Measurements from ENCODE around the gene NFYA. TPM values are rescaled to one million over a fixed set of nuclear protein-coding genes. Genes with fewer than 3 reads are reported as not detected.

The NFYA gene
- 30.5 TPM for total RNA-seq
- polyA plus RNA-seq, result 12.3 TPM

DNA sequence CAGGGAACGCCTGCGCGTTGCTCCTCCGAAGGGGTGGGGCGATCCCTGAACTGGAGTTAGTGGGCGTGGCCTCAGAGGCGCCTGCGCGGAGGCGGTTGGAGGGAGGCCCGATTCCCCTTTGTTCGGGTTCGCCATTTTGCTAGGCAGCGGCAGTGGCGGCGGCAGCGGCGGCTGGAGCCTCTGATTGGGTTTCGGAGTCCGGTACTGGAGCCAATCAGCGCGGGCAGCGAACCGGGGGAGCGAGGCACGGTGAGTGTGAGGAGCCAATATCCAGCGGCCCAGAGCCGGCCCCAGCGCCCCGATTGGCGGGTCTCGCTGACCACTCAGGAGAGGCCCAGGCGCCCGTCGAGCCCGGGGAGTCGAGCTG is at the start of gene NFYA:
Gene NFYA, plus strand, starts transcription at position 139 of the 367 bp plus-strand sequence. CDS start 6,116 bp downstream, outside the sequence.
- no peaks in the 10 kb centered on the region for H3K4me1 ChIP-seq (ENCODE audit: insufficient read depth)
- peak; percentile 99 for DNase-seq (ENCODE audit: extremely low spot score)
- peak within 1 kb of the TSS; percentile 100 for H3K27ac ChIP-seq (ENCODE audit: low read depth)
- H3K4me3 ChIP-seq (ENCODE audit: low read depth, low read length), result peak within 1 kb of the TSS; percentile 87
- WGBS, result under 1% methylated on average over 37 of the region's 37 CpGs
- H3K36me3 ChIP-seq (ENCODE audit: insufficient read depth), result peaks cover 3% of the 10 kb centered on the region

DNA sequence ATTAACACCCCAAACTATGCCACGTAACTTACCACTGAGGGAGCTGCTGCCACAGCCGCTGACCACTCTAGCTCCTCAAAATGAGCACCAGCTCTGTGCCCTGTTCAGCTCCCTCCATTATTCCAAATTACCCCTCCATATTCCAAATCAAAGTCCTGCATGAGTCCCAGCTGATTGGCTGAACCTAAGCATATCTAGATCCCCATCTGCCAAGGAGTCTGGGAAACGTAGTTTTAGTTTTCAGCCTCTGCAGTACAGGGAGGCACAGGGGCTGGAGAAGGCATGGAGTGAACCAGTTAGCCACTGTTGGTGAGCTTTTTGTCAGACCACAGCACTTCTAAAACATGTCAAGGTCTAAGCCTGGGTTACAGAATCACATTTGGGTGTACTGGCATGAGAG is 49.7 kb upstream of the NFYA start:
- 91% methylated on average over 3 of the region's 3 CpGs for WGBS
- no peak overlapping the region for H3K27ac ChIP-seq (ENCODE audit: low read depth)

GRCh38 chr6:41025966-41026530 is 46.7 kb upstream of the NFYA start:
- no peak for DNase-seq (ENCODE audit: extremely low spot score)
- no peaks in the 10 kb centered on the region for H3K4me1 ChIP-seq (ENCODE audit: insufficient read depth)
- WGBS, result 87% methylated on average over 3 of the region's 3 CpGs
- no peak overlapping the region for H3K27ac ChIP-seq (ENCODE audit: low read depth)
- no peak overlapping the region for H3K4me3 ChIP-seq (ENCODE audit: low read depth, low read length)
- no peaks in the 10 kb centered on the region for H3K36me3 ChIP-seq (ENCODE audit: insufficient read depth)

More for the DNA sequence above, 49.7 kb upstream of the NFYA start:
- Histone ChIP-seq H3K4me3 (ENCODE audit: low read depth, low read length) (no peak overlapping the region), H3K36me3 (ENCODE audit: insufficient read depth) (no peaks in the 10 kb centered on the region), H3K4me1 (ENCODE audit: insufficient read depth) (no peaks in the 10 kb centered on the region)
- no peak for DNase-seq (ENCODE audit: extremely low spot score)

DNA sequence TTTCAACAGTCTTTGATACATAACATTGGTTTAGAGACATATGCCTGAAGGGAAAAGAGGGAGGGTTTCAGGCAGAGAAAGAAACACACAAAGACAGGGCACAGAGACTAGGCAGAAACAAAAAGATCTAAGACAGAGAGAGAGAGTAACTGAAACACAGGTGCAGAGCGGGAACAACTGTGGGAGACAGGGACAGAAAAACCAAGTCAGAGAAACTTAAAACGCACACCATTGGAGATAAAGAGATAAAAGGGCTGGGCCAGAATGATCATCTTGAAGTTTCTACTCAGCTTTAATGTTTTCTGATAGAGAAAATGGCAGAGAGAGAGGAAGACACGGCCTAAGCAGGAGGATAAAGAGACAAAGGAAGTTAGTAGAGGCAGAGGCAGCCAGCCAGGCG is 45.5 kb upstream of the NFYA start:
- Histone ChIP-seq H3K27ac (ENCODE audit: low read depth) (no peak overlapping the region), H3K4me1 (ENCODE audit: insufficient read depth) (no peaks in the 10 kb centered on the region), H3K4me3 (ENCODE audit: low read depth, low read length) (peak overlapping the region; percentile 35), H3K36me3 (ENCODE audit: insufficient read depth) (no peaks in the 10 kb centered on the region)
- DNase-seq (ENCODE audit: extremely low spot score), result no peak
- 60% methylated on average over 4 of the region's 4 CpGs for WGBS

DNA sequence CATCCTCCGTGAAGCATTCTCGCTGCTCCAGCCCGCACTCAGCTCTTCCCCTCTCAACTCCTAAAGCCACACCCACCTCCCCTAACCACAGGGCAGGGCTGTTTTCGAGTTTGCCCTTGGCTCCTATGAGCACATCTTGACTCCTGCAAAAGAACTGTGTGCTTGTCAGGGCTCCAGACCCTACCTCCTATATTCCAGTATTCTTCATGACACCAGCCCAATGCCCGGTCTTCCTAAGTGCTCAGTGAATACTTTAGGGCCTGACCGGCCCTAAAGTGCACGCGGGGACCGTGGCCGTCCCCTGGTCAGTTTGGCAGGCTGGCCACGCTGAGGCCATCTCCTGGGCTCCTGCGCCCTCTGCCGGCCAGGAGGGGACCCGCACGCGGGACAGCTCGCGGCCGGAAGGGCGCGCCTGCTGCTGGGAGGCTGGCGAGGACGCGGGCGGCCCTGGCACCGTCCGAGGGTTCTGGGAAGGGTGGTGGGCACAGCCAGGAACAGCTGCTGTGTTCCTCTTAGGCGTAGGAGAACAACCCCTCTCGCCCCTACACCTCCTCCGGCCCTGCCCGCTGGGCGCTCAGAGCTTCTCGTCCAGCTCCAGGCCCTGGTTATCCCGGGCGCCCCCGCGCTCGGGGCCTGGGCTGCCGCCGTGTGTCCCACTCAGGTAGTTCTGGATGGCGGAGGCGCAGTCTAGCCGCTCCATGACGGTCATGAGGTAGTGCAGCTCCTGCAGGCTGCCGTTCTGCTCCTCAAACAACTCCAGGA is 44.8 kb upstream of the NFYA start:
- DNase-seq (ENCODE audit: extremely low spot score), result no peak
- Histone ChIP-seq H3K4me1 (ENCODE audit: insufficient read depth) (no peaks in the 10 kb centered on the region), H3K36me3 (ENCODE audit: insufficient read depth) (no peaks in the 10 kb centered on the region), H3K4me3 (ENCODE audit: low read depth, low read length) (peak overlapping the region; percentile 35), H3K27ac (ENCODE audit: low read depth) (peak overlapping the region; percentile 12)
- 3% methylated on average over 45 of the region's 45 CpGs for WGBS

GRCh38 chr6:41028561-41029412 is 44.0 kb upstream of the NFYA start:
- peak overlapping the region; percentile 35 for H3K4me3 ChIP-seq (ENCODE audit: low read depth, low read length)
- 48% methylated on average over 13 of the region's 13 CpGs for WGBS
- no peak for DNase-seq (ENCODE audit: extremely low spot score)
- H3K36me3 ChIP-seq (ENCODE audit: insufficient read depth), result no peaks in the 10 kb centered on the region
- peak overlapping the region; percentile 12 for H3K27ac ChIP-seq (ENCODE audit: low read depth)
- no peaks in the 10 kb centered on the region for H3K4me1 ChIP-seq (ENCODE audit: insufficient read depth)

DNA sequence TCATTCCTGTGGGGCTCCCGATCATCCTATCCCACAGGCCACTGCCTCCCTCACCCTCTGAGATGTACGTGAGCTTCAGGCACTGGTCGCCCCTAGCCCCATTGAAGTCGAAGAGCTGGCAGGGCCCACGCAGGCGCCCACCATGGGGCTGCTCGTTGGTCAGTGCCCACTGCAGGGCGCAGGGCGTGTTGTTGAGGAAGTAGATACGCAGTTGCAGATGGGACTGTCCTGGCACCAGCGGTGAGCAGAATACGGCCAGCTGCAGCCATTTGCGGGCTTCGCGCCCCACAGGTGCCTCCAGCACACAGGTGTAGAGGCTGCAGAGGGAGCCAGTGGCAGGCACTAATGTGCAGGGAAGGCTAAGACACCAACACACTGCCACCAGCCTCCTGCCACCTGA is 39.9 kb upstream of the NFYA start:
- DNase-seq (ENCODE audit: extremely low spot score), result no peak
- no peaks in the 10 kb centered on the region for H3K36me3 ChIP-seq (ENCODE audit: insufficient read depth)
- no peak overlapping the region for H3K27ac ChIP-seq (ENCODE audit: low read depth)
- no peaks in the 10 kb centered on the region for H3K4me1 ChIP-seq (ENCODE audit: insufficient read depth)
- WGBS, result 96% methylated on average over 15 of the region's 15 CpGs
- H3K4me3 ChIP-seq (ENCODE audit: low read depth, low read length), result no peak overlapping the region

GRCh38 chr6:41033776-41034175 is 39.0 kb upstream of the NFYA start:
- no peak overlapping the region for H3K4me3 ChIP-seq (ENCODE audit: low read depth, low read length)
- no peak for DNase-seq (ENCODE audit: extremely low spot score)
- no peaks in the 10 kb centered on the region for H3K4me1 ChIP-seq (ENCODE audit: insufficient read depth)
- H3K27ac ChIP-seq (ENCODE audit: low read depth), result no peak overlapping the region
- WGBS, result 93% methylated on average over 13 of the region's 13 CpGs
- no peaks in the 10 kb centered on the region for H3K36me3 ChIP-seq (ENCODE audit: insufficient read depth)

- H3K27ac ChIP-seq (ENCODE audit: low read depth), result no peak overlapping the region
- 72% methylated on average over 3 of the region's 3 CpGs for WGBS
- H3K4me3 ChIP-seq (ENCODE audit: low read depth, low read length), result no peak overlapping the region
- H3K4me1 ChIP-seq (ENCODE audit: insufficient read depth), result no peaks in the 10 kb centered on the region
- no peak for DNase-seq (ENCODE audit: extremely low spot score)
- H3K36me3 ChIP-seq (ENCODE audit: insufficient read depth), result no peaks in the 10 kb centered on the region
These were observed 36.6 kb upstream of the NFYA start for GRCh38 chr6:41036186-41036585.

DNA sequence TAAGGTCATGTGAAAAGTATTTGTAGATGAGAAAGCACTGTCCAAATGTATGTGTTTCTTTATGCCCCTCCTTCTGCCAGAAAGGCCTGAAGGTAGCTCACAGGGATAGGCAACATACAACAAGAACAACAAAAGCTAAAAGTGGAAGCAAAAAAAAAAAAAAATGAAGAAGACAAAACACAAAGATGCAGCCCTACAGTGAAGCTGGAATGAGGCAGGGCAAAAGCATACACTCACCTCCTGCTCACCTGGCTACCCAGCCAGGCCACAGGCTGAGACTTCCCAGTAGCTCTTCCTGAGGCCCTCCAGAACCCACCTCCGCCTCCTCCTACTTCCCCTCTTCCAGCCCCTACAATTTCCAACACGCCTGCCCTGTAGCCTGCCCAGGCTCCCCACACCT is 36.2 kb upstream of the NFYA start:
- no peaks in the 10 kb centered on the region for H3K4me1 ChIP-seq (ENCODE audit: insufficient read depth)
- WGBS, result 66% methylated on average over 2 of the region's 2 CpGs
- H3K27ac ChIP-seq (ENCODE audit: low read depth), result no peak overlapping the region
- H3K4me3 ChIP-seq (ENCODE audit: low read depth, low read length), result no peak overlapping the region
- no peak for DNase-seq (ENCODE audit: extremely low spot score)
- no peaks in the 10 kb centered on the region for H3K36me3 ChIP-seq (ENCODE audit: insufficient read depth)

DNA sequence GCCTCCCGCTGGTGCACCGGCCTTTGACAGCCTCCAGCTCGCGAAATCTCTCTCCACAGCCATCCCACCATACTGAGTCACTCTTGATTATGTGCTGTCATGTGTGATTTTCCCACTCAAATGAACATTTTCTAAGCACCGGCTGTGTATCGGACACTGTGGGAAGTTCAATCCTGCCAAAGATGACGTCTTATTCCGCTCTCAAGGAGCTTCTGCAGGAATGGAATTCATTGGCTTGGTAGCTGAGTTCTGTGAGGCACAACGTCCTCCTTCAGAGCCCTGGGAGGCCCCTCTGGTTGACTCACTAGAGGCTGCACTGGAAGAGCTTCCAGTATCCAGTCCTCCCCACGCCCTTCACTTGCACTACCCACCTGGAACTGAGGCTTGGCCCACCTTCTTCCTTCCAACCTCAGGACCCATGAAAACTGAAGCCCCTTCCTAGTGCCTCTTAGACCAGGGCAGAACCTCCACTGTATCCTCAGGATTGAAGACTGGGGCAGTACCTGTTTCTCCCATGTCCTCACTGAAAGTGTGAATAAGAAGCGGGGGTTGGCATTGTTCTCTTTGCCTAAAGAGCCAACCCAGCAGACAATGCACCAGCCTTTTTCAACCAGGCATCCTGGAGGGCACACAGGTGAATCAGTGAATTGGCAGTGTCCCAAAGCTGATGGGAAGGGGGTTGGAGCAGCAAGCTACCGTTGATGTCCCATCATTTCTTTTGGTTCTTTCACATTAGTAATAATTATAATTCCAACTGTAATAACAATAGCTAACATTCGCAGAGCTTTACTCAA is 35.5 kb upstream of the NFYA start:
- 75% methylated on average over 13 of the region's 13 CpGs for WGBS
- no peaks in the 10 kb centered on the region for H3K4me1 ChIP-seq (ENCODE audit: insufficient read depth)
- DNase-seq (ENCODE audit: extremely low spot score), result no peak
- no peaks in the 10 kb centered on the region for H3K36me3 ChIP-seq (ENCODE audit: insufficient read depth)
- H3K27ac ChIP-seq (ENCODE audit: low read depth), result no peak overlapping the region
- no peak overlapping the region for H3K4me3 ChIP-seq (ENCODE audit: low read depth, low read length)

DNA sequence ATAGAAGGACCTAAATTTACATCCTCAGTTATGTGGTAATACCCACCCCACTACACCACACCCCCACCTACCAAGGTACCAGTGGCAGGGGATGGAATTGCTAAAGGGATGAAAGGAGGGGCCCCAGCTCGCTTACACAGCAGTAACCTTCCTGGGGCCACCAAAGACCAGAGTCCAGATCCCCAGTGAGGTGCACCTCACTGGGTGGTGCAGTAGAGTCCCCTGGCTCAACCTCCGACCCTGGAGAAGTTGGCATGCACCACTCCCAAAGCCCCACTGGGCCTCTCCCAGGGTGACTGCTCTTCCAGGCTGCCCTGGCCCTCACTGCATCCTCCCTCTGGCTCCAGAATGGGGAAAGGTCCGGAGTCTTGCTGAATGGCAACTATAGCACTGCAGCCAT is 34.6 kb upstream of the NFYA start:
- 98% methylated on average over 3 of the region's 3 CpGs for WGBS
- no peaks in the 10 kb centered on the region for H3K36me3 ChIP-seq (ENCODE audit: insufficient read depth)
- no peak for DNase-seq (ENCODE audit: extremely low spot score)
- H3K27ac ChIP-seq (ENCODE audit: low read depth), result no peak overlapping the region
- H3K4me3 ChIP-seq (ENCODE audit: low read depth, low read length), result no peak overlapping the region
- no peaks in the 10 kb centered on the region for H3K4me1 ChIP-seq (ENCODE audit: insufficient read depth)

All from urinary bladder (tissue), 4 donors.